Liver (tissue), 9 donors: Measurements from ENCODE around the gene PLG. TPM values are rescaled to one million over a fixed set of nuclear protein-coding genes. Genes with fewer than 3 reads are reported as not detected.
"Not testable (repeated sequence)": the region's sequence is repeated elsewhere in the genome, so short reads cannot be mapped to it uniquely, and the experiment has no call there.

Experiments used
- DNase-seq: peaks from one replicate; pipeline ENCODE4 v3.0.0-alpha.2; 2017; ENCODE audit warnings: low spot score
- H3K27ac ChIP-seq, 2 donors: one replicate each; pipeline ENCODE4 v1.7.0; 2013; ENCODE audit warnings: inconsistent platforms in 2 of 2, low read length in 2 of 2, control low read depth in 1 of 2, low read depth in 1 of 2, mild to moderate bottlenecking in 1 of 2
- H3K27me3 ChIP-seq, 4 donors: one replicate each; pipeline versions ENCODE4 v1.6.1 to v1.7.0; 2013; ENCODE audit warnings: low read length in 3 of 4, inconsistent platforms in 1 of 4, mild to moderate bottlenecking in 1 of 4, moderate library complexity in 1 of 4; ENCODE audit not compliant: control insufficient read depth in 4 of 4, insufficient read depth in 4 of 4
- H3K36me3 ChIP-seq, 4 donors: one replicate each; pipeline versions ENCODE4 v1.6.1 to v1.7.0; 2013; ENCODE audit warnings: low read length in 3 of 4, mild to moderate bottlenecking in 3 of 4, low read depth in 1 of 4, moderate library complexity in 1 of 4; ENCODE audit not compliant: control insufficient read depth in 4 of 4, insufficient read depth in 3 of 4
- H3K4me1 ChIP-seq, 4 donors: one replicate each; pipeline versions ENCODE4 v1.6.1 to v1.7.0; 2013; ENCODE audit warnings: low read length in 3 of 4, mild to moderate bottlenecking in 3 of 4, moderate library complexity in 1 of 4; ENCODE audit not compliant: control insufficient read depth in 4 of 4, insufficient read depth in 4 of 4
- H3K4me3 ChIP-seq, 3 donors: one replicate each; pipeline versions ENCODE4 v1.6.1 to v1.7.0; 2013; ENCODE audit warnings: low read length in 3 of 3, control low read depth in 1 of 3, low read depth in 1 of 3, mild to moderate bottlenecking in 1 of 3
- H3K9ac ChIP-seq, 2 donors: one replicate each; pipeline ENCODE4 v1.7.0; 2013; ENCODE audit warnings: low read length in 2 of 2, mild to moderate bottlenecking in 2 of 2, moderate library complexity in 2 of 2, control low read depth in 1 of 2, low read depth in 1 of 2
- H3K9me3 ChIP-seq, 4 donors: one replicate each; pipeline versions ENCODE4 v1.6.1 to v1.7.0; 2013; ENCODE audit warnings: low read length in 3 of 4; ENCODE audit not compliant: control insufficient read depth in 4 of 4
- CTCF ChIP-seq: fragments of 150-350 bp; IDR thresholded peaks from 2 replicates; pipeline ENCODE4 v1.5.1; 2017; ENCODE audit warnings: improper control_type of control experiment, low read depth, low read length; ENCODE audit not compliant: missing input control
- EGR1 ChIP-seq, 2 donors: IDR thresholded peaks; 2 replicates each; pipeline ENCODE4 v1.6.1; 2016 to 2018; ENCODE audit warnings: antibody characterized with exemption in 2 of 2, low read depth in 2 of 2
- FOXA1 ChIP-seq: IDR thresholded peaks from 2 replicates; pipeline ENCODE4 v1.6.1; 2016; ENCODE audit warnings: antibody characterized with exemption
- FOXA2 ChIP-seq: IDR thresholded peaks from 2 replicates; pipeline ENCODE4 v1.6.1; 2016; ENCODE audit warnings: antibody characterized with exemption
- GABPA ChIP-seq, 2 donors: IDR thresholded peaks in 1 of 2; conservative IDR thresholded peaks in 1 of 2; 2 replicates each; pipeline ENCODE4 v1.6.1; 2016; ENCODE audit warnings: antibody characterized with exemption in 2 of 2, mild to moderate bottlenecking in 1 of 2, moderate library complexity in 1 of 2
- HNF4A ChIP-seq, 2 donors: conservative IDR thresholded peaks; 2 replicates each; pipeline ENCODE4 v1.6.1; 2016; ENCODE audit warnings: antibody characterized with exemption in 2 of 2, mild to moderate bottlenecking in 2 of 2
- HNF4G ChIP-seq: IDR thresholded peaks from 2 replicates; pipeline ENCODE4 v1.6.1; 2016; ENCODE audit warnings: antibody characterized with exemption
- JUND ChIP-seq, 2 donors: IDR thresholded peaks; 2 replicates each; pipeline ENCODE4 v1.6.1; 2016; ENCODE audit warnings: antibody characterized with exemption in 2 of 2
- NR2F2 ChIP-seq: IDR thresholded peaks from 2 replicates; pipeline ENCODE4 v1.6.1; 2016; ENCODE audit warnings: antibody characterized with exemption
- RAD21 ChIP-seq, 2 donors: IDR thresholded peaks; 2 replicates each; pipeline ENCODE4 v1.6.1; 2016; ENCODE audit warnings: antibody characterized with exemption in 2 of 2, mild to moderate bottlenecking in 2 of 2
- RXRA ChIP-seq, 2 donors: IDR thresholded peaks; 2 replicates each; pipeline ENCODE4 v1.6.1; 2017 to 2018; ENCODE audit warnings: antibody characterized with exemption in 2 of 2, mild to moderate bottlenecking in 1 of 2
- SP1 ChIP-seq: IDR thresholded peaks from 2 replicates; pipeline ENCODE4 v1.6.1; 2018; ENCODE audit warnings: antibody characterized with exemption, mild to moderate bottlenecking
- TAF1 ChIP-seq: conservative IDR thresholded peaks from 2 replicates; pipeline ENCODE4 v1.6.1; 2016; ENCODE audit warnings: antibody characterized with exemption, mild to moderate bottlenecking
- YY1 ChIP-seq: IDR thresholded peaks from 2 replicates; pipeline ENCODE4 v1.6.1; 2016; ENCODE audit warnings: antibody characterized with exemption, mild to moderate bottlenecking
- ZBTB33 ChIP-seq: IDR thresholded peaks from 2 replicates; pipeline ENCODE4 v1.6.1; 2016; ENCODE audit warnings: antibody characterized with exemption
- WGBS: extraction: QIAGEN DNeasy Blood & Tissue Kit; methylation state at CpG from one replicate; pipeline ENCODE4 v1.1.7; 2013; 5-methylcytosine and 5-hydroxymethylcytosine counted together
- polyA plus RNA-seq, 2 donors: library from polyadenylated mRNA; stranded (reverse) in 1 of 2; unstranded in 1 of 2; fragments of 200-250 nt in 1 of 2; fragments of >200 nt in 1 of 2; fragmentation: Nextera tagmentation in 1 of 2; extraction: Ambion mirVana in 1 of 2; gene quantifications; one replicate each; pipeline versions ENCODE4 v1.2.1 to v1.2.3, GENCODE V29; 2013 to 2015
- total RNA-seq, 2 donors: library from RNA; depleted of rRNA; stranded (reverse); fragments of >200 nt; gene quantifications; one replicate each; pipeline ENCODE4 v1.2.3, GENCODE V29; 2014
- TF ChIP-seq, protein P1 (sequence below): IDR thresholded peaks from 2 replicates; pipeline ENCODE4 v1.6.1; 2016; ENCODE audit warnings: antibody characterized with exemption
- TF ChIP-seq, protein P2 (sequence below): IDR thresholded peaks from 2 replicates; pipeline ENCODE4 v1.6.1; 2016; ENCODE audit warnings: antibody characterized with exemption, mild to moderate bottlenecking
- TF ChIP-seq, protein P3 (sequence below): IDR thresholded peaks from 2 replicates; pipeline ENCODE4 v1.6.1; 2016; ENCODE audit warnings: antibody characterized with exemption
- donor health status: healthy.
- donor health status: healthy.
- donor health status: healthy.
- donor health status: healthy.
- donor health status: healthy.

PLG gene
- total and polyA plus RNA-seq, 4 donors, result 880 to 1,797 (median 1,257) TPM

- H3K4me1 ChIP-seq, result no peaks in the 10 kb centered on the region
- H3K4me3 ChIP-seq, result no peak overlapping the region
- H3K9me3 ChIP-seq, result no peaks in the 10 kb centered on the region
- no peaks in the 10 kb centered on the region for H3K36me3 ChIP-seq
- no peak overlapping the region for H3K9ac ChIP-seq
- no peak overlapping the region for H3K27ac ChIP-seq
- H3K27me3 ChIP-seq, result no peaks in the 10 kb centered on the region
- TF ChIP-seq, protein P1, sequence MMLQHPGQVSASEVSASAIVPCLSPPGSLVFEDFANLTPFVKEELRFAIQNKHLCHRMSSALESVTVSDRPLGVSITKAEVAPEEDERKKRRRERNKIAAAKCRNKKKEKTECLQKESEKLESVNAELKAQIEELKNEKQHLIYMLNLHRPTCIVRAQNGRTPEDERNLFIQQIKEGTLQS, result no peak
- TF ChIP-seq TAF1 (no peak), JUND (IDR thresholded peaks at IDR 0.05) (no peak), CTCF (no peak), FOXA1 (no peak), FOXA2 (no peak), RAD21 (IDR thresholded peaks at IDR 0.05) (no peak), ZBTB33 (no peak), SP1 (no peak), RXRA (IDR thresholded peaks at IDR 0.05) (no peak), EGR1 (IDR thresholded peaks at IDR 0.05; ENCODE audit: low read depth in 2 of 2) (no peak), NR2F2 (no peak), GABPA (IDR thresholded peaks at IDR 0.05 in 1 of 2, conservative IDR thresholded peaks at IDR 0.05 in 1 of 2) (no peak)
- TF ChIP-seq, protein P2, sequence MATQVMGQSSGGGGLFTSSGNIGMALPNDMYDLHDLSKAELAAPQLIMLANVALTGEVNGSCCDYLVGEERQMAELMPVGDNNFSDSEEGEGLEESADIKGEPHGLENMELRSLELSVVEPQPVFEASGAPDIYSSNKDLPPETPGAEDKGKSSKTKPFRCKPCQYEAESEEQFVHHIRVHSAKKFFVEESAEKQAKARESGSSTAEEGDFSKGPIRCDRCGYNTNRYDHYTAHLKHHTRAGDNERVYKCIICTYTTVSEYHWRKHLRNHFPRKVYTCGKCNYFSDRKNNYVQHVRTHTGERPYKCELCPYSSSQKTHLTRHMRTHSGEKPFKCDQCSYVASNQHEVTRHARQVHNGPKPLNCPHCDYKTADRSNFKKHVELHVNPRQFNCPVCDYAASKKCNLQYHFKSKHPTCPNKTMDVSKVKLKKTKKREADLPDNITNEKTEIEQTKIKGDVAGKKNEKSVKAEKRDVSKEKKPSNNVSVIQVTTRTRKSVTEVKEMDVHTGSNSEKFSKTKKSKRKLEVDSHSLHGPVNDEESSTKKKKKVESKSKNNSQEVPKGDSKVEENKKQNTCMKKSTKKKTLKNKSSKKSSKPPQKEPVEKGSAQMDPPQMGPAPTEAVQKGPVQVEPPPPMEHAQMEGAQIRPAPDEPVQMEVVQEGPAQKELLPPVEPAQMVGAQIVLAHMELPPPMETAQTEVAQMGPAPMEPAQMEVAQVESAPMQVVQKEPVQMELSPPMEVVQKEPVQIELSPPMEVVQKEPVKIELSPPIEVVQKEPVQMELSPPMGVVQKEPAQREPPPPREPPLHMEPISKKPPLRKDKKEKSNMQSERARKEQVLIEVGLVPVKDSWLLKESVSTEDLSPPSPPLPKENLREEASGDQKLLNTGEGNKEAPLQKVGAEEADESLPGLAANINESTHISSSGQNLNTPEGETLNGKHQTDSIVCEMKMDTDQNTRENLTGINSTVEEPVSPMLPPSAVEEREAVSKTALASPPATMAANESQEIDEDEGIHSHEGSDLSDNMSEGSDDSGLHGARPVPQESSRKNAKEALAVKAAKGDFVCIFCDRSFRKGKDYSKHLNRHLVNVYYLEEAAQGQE, result no peak
- TF ChIP-seq, protein P3, sequence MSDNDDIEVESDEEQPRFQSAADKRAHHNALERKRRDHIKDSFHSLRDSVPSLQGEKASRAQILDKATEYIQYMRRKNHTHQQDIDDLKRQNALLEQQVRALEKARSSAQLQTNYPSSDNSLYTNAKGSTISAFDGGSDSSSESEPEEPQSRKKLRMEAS, result no peak
- no peak for DNase-seq
Measured at GRCh38 chr6:160799801-160800506, 97.9 kb downstream of the PLG start.

GRCh38 chr6:160801418-160801817 lies 99.4 kb downstream of the PLG start:
- Histone ChIP-seq H3K36me3 (no peaks in the 10 kb centered on the region), H3K4me3 (no peak overlapping the region), H3K4me1 (no peaks in the 10 kb centered on the region), H3K9me3 (no peaks in the 10 kb centered on the region), H3K27me3 (no peaks in the 10 kb centered on the region), H3K9ac (no peak overlapping the region), H3K27ac (no peak overlapping the region)
- DNase-seq, result no peak
- TF ChIP-seq EGR1 (IDR thresholded peaks at IDR 0.05; ENCODE audit: low read depth in 2 of 2), result no peak
- no peak for TF ChIP-seq NR2F2
- no peak for TF ChIP-seq RXRA (IDR thresholded peaks at IDR 0.05)
- TF ChIP-seq YY1, result no peak
- TF ChIP-seq RAD21 (IDR thresholded peaks at IDR 0.05), result no peak
- no peak for TF ChIP-seq FOXA2
- TF ChIP-seq, protein P1, result no peak
- no peak for TF ChIP-seq GABPA (IDR thresholded peaks at IDR 0.05 in 1 of 2, conservative IDR thresholded peaks at IDR 0.05 in 1 of 2)
- TF ChIP-seq HNF4A (conservative IDR thresholded peaks at IDR 0.05), result no peak
- no peak for TF ChIP-seq HNF4G
- TF ChIP-seq, protein P3, result no peak
- no peak for TF ChIP-seq FOXA1
- TF ChIP-seq TAF1, result no peak
- WGBS, result 56% methylated on average over 1 of the region's 1 CpG

GRCh38 chr6:160802049-160802448 lies 100.0 kb downstream of the PLG start:
- not testable (repeated sequence) for H3K27me3 ChIP-seq, H3K4me1 ChIP-seq, DNase-seq, H3K36me3 ChIP-seq, H3K4me3 ChIP-seq, H3K9ac ChIP-seq, H3K27ac ChIP-seq, H3K9me3 ChIP-seq
- WGBS, result 76% methylated on average over 3 of the region's 3 CpGs
